RPMI8226 (cell line): ENCODE measurements around the gene ZDHHC9.
A peak's percentile ranks its signal among the peaks of the same experiment; 100 is the strongest.

Experiments
- DNase-seq: peaks from one replicate; pipeline ENCODE4 v3.0.0-alpha.2; 2015

Gene ZDHHC9

DNA sequence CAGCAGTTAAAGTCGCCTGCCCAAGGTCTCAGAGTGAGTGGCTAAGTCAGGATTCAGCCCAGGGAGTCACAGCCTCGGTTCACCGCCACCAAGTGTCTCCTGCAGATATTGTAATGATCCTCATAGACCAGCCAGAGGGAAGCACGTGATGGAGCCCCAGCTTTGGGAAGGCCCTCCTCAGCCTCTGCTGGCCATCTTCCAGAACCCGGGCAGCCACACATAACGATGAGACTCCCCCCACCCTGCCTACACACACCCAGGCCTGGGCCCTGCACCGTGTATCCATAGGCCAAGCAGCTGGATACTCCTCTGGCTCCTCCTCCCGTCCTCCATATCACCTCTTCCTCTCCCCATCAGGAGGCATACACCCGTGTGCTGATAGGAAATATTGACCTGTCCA, 83.5 kb downstream of the ZDHHC9 start:
- no peak for DNase-seq

DNA sequence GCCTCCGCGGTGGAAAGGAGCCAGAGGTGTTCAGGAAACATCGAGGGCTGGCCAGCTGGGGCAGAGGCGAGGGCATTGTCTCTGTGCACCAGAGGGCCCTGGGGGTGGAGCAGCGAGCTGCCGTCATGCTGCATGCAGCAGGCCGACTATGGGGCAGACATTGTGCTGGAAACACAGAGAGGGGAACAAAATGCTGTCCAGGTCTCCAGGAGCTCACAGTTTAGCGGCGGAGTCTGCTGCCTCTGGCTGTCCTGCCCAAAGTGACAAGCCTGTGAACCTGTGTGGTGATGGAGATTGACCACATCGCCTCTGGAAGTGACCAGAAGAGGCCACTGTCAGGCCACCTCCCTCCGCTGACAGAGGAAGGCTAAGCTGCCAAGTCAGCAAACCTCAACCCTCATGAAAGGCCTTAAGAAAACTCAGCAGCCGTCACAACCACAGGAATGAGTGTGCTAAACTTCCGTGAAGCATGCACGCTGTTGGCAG, 84.1 kb downstream of the ZDHHC9 start:
- DNase-seq: peak; percentile 77

DNA sequence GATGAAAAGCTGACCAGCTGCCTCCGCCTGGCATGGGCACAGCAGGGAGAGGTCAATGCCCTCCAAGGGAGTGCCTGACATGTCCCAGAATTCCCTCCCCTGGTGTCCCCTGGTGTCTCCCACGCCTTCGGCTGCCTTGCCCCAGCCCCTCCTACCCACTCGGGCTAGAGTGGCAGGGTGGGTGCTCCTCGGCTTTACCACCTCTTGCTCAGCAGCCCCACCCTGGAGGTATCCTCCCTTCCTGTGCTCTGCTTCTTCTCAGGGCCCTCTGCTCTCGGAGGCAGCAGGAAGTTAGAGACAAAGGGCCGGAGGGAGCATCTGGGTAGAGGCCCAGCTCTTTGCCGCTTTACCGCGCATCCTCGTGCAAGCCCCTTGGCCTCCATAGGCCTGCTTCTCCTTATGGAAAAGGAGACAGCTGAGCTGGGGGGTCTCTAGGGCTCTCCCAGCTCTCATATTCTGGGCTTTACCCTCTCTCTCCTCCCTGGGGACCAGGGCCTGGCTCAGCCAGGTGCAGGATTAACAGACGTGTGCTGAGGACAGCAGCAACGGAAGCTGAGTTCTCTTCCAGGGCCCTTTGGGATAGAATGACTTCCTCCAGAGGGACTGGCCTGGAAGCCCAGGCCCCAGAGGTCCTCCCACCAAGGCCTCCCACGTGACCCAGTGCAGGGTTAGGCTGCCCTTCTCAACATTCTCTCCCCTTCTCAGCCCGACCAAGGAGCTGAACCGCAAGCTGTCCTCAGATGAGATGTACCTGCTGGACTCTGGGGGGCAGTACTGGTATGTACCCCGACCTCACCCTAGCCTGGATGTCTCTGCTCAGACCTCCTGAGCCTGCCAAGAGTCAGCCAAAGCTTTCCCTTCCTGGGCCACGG, 87.7 kb downstream of the ZDHHC9 start:
- DNase-seq: no peak

- DNase-seq: no peak
Observed at GRCh38 chrX:129754056-129755024, 89.3 kb downstream of the ZDHHC9 start.
